ENCODE data around the gene FAM181A.

DNA sequence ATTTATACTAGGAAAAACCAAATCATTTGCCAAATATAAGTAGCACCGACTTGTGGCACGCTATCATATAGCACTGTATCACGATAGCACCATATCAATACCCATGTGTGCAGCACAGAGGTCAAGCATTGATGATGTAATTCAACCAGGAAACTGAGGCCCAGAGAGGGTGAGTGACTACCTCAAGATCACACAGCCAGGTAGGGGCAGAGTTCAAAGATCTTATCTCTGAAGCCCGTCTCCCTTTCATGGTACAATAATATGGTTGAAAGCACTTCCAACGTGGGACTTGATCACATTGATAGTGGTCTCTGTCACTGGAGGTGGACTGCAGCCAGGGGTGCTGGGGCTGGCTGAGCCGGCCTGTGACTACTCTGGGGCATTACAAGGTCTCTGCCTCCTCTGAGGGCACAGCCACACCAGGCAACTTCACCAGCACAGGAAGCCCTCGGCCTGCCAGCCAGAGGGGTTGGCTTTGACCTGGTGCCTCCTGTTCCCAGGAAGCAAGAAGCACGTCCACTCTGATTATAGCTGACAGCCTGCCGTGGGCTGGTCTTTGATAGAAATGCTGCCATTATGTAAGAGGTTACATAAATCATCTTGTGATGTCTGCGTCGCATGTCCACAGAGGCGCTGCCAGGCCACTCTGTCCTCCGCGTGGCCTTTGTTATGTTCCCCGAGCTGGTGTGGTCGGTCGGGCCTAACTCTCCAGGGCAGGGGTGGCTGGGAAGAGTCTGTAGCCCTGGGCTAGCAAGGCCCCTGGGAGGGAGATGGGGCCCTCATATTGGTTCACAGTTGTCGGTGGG, 5.9 kb upstream of the FAM181A start:
- no peak for TF ChIP-seq EZH2phosphoT487 (IDR thresholded peaks at IDR 0.05)
- no peak for TF ChIP-seq CTCF (IDR thresholded peaks at IDR 0.05)
